Endothelial cell of umbilical vein (primary cell): ENCODE results near the gene REEP3. TPM values are rescaled to one million over a fixed set of nuclear protein-coding genes. Genes with fewer than 3 reads are reported as not detected.

Experiments used
- BruUV-seq: library from RNA; stranded (reverse); fragments of 400-500 nt; replicated peaks from 2 replicates; lab custom pipeline; 2021; lab: Mats Ljungman, UMichigan
- CTCF ChIA-PET: fragments of 300-600, 350-600 bp; sonication (Branson Sonifier 250); formaldehyde crosslinking; loops from one replicate; lab custom pipeline; 2021; ENCODE audit warnings: antibody characterized with exemption, inconsistent platforms; lab: Charles Lee
- POLR2A ChIA-PET: fragments of 300-600, 350-600 bp; sonication (Branson Sonifier 250); formaldehyde crosslinking; loops from one replicate; lab custom pipeline; 2021; ENCODE audit warnings: antibody characterized with exemption, inconsistent platforms; lab: Charles Lee
- DNase-seq: peaks from one replicate; pipeline ENCODE4 v3.0.0-alpha.2; 2011; ENCODE audit warnings: low read depth, low spot score
- FAIRE-seq: peaks from 2 replicates; lab custom pipeline; 2011; peaks lifted over from hg19 to GRCh38; lab: Jason Lieb, UNC
- H2AFZ ChIP-seq: 2 replicates; pipeline ENCODE4 v1.6.0; 2012; ENCODE audit warnings: low read depth, low read length, control low read depth, inconsistent platforms
- H3K27ac ChIP-seq: 2 replicates; pipeline ENCODE4 v1.5.1; 2011; ENCODE audit warnings: low read depth, mild to moderate bottlenecking, control low read depth, low read length, moderate library complexity; ENCODE audit not compliant: insufficient read depth
- H3K27me3 ChIP-seq, 2 experiments: 2 replicates each; pipeline versions ENCODE4 v1.6.0 to v1.6.1; 2011; ENCODE audit warnings: low read length in 2 of 2, mixed read lengths in 1 of 2; ENCODE audit not compliant: control insufficient read depth in 2 of 2, insufficient read depth in 2 of 2
- H3K36me3 ChIP-seq, 2 experiments: 2 replicates in 1 of 2; 3 replicates in 1 of 2; pipeline ENCODE4 v1.5.1; 2011; ENCODE audit warnings: low read length in 2 of 2, mild to moderate bottlenecking in 1 of 2, moderate library complexity in 1 of 2; ENCODE audit not compliant: control insufficient read depth in 2 of 2, insufficient read depth in 2 of 2; ENCODE audit errors: extremely low read depth in 1 of 2
- H3K4me1 ChIP-seq: 3 replicates; pipeline ENCODE4 v1.5.1; 2011; ENCODE audit warnings: mild to moderate bottlenecking, low read length; ENCODE audit not compliant: control insufficient read depth, insufficient read depth; ENCODE audit errors: extremely low read depth
- H3K4me2 ChIP-seq: 2 replicates; pipeline ENCODE4 v1.6.1; 2011; ENCODE audit warnings: low read length, control low read depth, mixed read lengths; ENCODE audit not compliant: insufficient read depth
- H3K4me3 ChIP-seq, 3 experiments: fragments of 200-600 bp in 1 of 3; sonication (generic), shearing (Covaris generic) in 1 of 3; replicated peaks in 1 of 3; 2 replicates each; pipeline ENCODE4 v1.5.1; 2011 to 2016; ENCODE audit warnings: control low read depth in 3 of 3, low read length in 3 of 3, mild to moderate bottlenecking in 2 of 3, inconsistent platforms in 1 of 3, low read depth in 1 of 3, moderate library complexity in 1 of 3; ENCODE audit not compliant: insufficient read depth in 1 of 3
- H3K79me2 ChIP-seq: 2 replicates; pipeline ENCODE4 v1.6.0; 2012; ENCODE audit warnings: low read length, inconsistent platforms; ENCODE audit not compliant: control insufficient read depth, insufficient read depth
- H3K9ac ChIP-seq: replicated peaks from 2 replicates; pipeline ENCODE3; 2011; ENCODE audit warnings: low read length, control low read depth; ENCODE audit not compliant: insufficient read depth; ENCODE audit errors: extremely low read depth
- H3K9me1 ChIP-seq: replicated peaks from 3 replicates; pipeline ENCODE4 v1.6.0; 2011; ENCODE audit warnings: mild to moderate bottlenecking, low read length; ENCODE audit not compliant: control insufficient read depth, insufficient read depth; ENCODE audit errors: extremely low read depth
- H3K9me3 ChIP-seq: replicated peaks from 2 replicates; pipeline ENCODE4 v1.5.1; 2012; ENCODE audit warnings: low read length, inconsistent platforms; ENCODE audit not compliant: control insufficient read depth, insufficient read depth
- H4K20me1 ChIP-seq: replicated peaks from 2 replicates; pipeline ENCODE3; 2011; ENCODE audit warnings: mild to moderate bottlenecking, low read length; ENCODE audit not compliant: control insufficient read depth, insufficient read depth; ENCODE audit errors: extremely low read depth
- CTCF ChIP-seq, 2 donors: IDR thresholded peaks; 1 replicate in 1 of 2; 2 replicates in 1 of 2; pipeline ENCODE4 v1.5.1; 2011; ENCODE audit warnings: low read length in 2 of 2, mild to moderate bottlenecking in 2 of 2, moderate library complexity in 2 of 2, control low read depth in 1 of 2, inconsistent platforms in 1 of 2, low read depth in 1 of 2; ENCODE audit not compliant: insufficient read depth in 1 of 2; ENCODE audit errors: extremely low read depth in 1 of 2
- EZH2 ChIP-seq: IDR thresholded peaks from 2 replicates; pipeline ENCODE4 v1.6.1; 2012; ENCODE audit warnings: borderline replicate concordance, low read depth, mild to moderate bottlenecking, moderate library complexity, low read length, inconsistent platforms; ENCODE audit not compliant: severe bottlenecking
- FOS ChIP-seq: IDR thresholded peaks from 2 replicates; pipeline ENCODE4 v1.6.1; 2011; ENCODE audit warnings: mild to moderate bottlenecking, low read length, moderate library complexity, borderline replicate concordance; ENCODE audit not compliant: insufficient read depth
- GATA2 ChIP-seq: IDR thresholded peaks from 2 replicates; pipeline ENCODE4 v1.7.0; 2011; ENCODE audit warnings: low read depth, mild to moderate bottlenecking, moderate library complexity, mixed read lengths, low read length; ENCODE audit not compliant: insufficient read length, insufficient read depth
- JUN ChIP-seq: IDR thresholded peaks from 2 replicates; pipeline ENCODE4 v1.6.1; 2011; ENCODE audit warnings: borderline replicate concordance, low read depth; ENCODE audit not compliant: insufficient read length, insufficient read depth
- MAX ChIP-seq: IDR thresholded peaks from 2 replicates; pipeline ENCODE4 v1.6.1; 2011; ENCODE audit not compliant: insufficient read depth, insufficient read length
- MYC ChIP-seq: IDR thresholded peaks from one replicate; pipeline ENCODE4 v1.6.1; 2011; ENCODE audit warnings: mild to moderate bottlenecking, low read depth, low read length
- POLR2A ChIP-seq: IDR thresholded peaks from 2 replicates; pipeline ENCODE4 v1.6.1; 2012; ENCODE audit warnings: low read depth, mild to moderate bottlenecking, control low read depth, low read length
- POLR2AphosphoS5 ChIP-seq: IDR thresholded peaks from 2 replicates; pipeline ENCODE4 v1.6.1; 2012; ENCODE audit warnings: low read depth, mild to moderate bottlenecking, control low read depth, low read length, moderate library complexity; ENCODE audit not compliant: insufficient read depth
- dilution Hi-C: fragments of 300-500 bp; cut with MboI; formaldehyde crosslinking; loops from one replicate; pipeline ENCODE4 v1.15.0; 2019; ENCODE audit warnings: low sequenced_read_pairs; ENCODE audit not compliant: extremely low pct_ligation_motif_present
- intact Hi-C: fragments of 100-400 bp; cut with micrococcal nuclease; formaldehyde crosslinking; loops from one replicate; pipeline ENCODE4 v1.10.0; 2022
- polyA plus RNA-seq, 4 experiments: library from polyadenylated mRNA; depleted of rRNA in 3 of 4; stranded (reverse) in 3 of 4; unstranded in 1 of 4; fragments of >200 nt; gene quantifications; 2 replicates each; pipeline versions ENCODE4 v1.2.1 to v1.2.3, GENCODE V29; 2011 to 2012; ENCODE audit warnings: missing spikeins in 1 of 4
- total RNA-seq: library from RNA; stranded (reverse); gene quantifications from 2 replicates; pipeline ENCODE4 v1.2.3, GENCODE V29; 2021

Gene REEP3
- total and polyA plus RNA-seq, 2 donors (not counting 3 experiments of a cell fraction or from before 2014, with no cell fraction given), result 12.3 to 48.3 TPM

- intact Hi-C loops (no loop called here), dilution Hi-C loops (no loop called here)
- Histone ChIP-seq H3K9me3 (no peaks in the 10 kb centered on the region), H3K79me2 (no peaks in the 10 kb centered on the region), H3K4me1 (peaks cover 28% of the 10 kb centered on the region), H2AFZ (no peak overlapping the region), H3K27ac (no peak overlapping the region), H3K4me3 (no peak overlapping the region), H3K4me2 (no peak overlapping the region), H3K9me1 (no peaks in the 10 kb centered on the region), H3K9ac (no peak overlapping the region), H3K27me3 (no peaks in the 10 kb centered on the region), H3K36me3 (no peaks in the 10 kb centered on the region), H4K20me1 (no peaks in the 10 kb centered on the region)
- BruUV-seq, result no TSS peak
- TF ChIP-seq POLR2A (no peak), MYC (no peak), POLR2AphosphoS5 (no peak)
- CTCF ChIA-PET, result interaction anchor here (1.5 kb wide), 1 partner anchor 79 kb away, joined by 5 read pairs; no protein-coding TSS in a partner anchor
- DNase-seq (no peak), FAIRE-seq (no peak)
- POLR2A ChIA-PET, result no interaction called here
These were observed 120.2 kb downstream of the REEP3 start for GRCh38 chr10:63641366-63641765.

GRCh38 chr10:63641799-63642198 is 120.6 kb downstream of the REEP3 start:
- Histone ChIP-seq H3K9me1 (no peaks in the 10 kb centered on the region), H3K4me2 (no peak overlapping the region), H3K9me3 (no peaks in the 10 kb centered on the region), H3K27ac (no peak overlapping the region), H3K9ac (no peak overlapping the region), H4K20me1 (no peaks in the 10 kb centered on the region), H3K79me2 (no peaks in the 10 kb centered on the region), H3K36me3 (no peaks in the 10 kb centered on the region), H2AFZ (no peak overlapping the region), H3K4me1 (peaks cover 33% of the 10 kb centered on the region), H3K4me3 (no peak overlapping the region), H3K27me3 (no peaks in the 10 kb centered on the region)
- POLR2A ChIA-PET, result no interaction called here
- TF ChIP-seq MAX (no peak), JUN (no peak), MYC (no peak), POLR2AphosphoS5 (no peak), POLR2A (no peak), EZH2 (no peak), GATA2 (no peak), CTCF (IDR thresholded peaks at IDR 0.05; ENCODE audit: extremely low read depth in 1 of 2, insufficient read depth in 1 of 2, low read depth in 1 of 2, low read length in 2 of 2) (no peak), FOS (no peak)
- DNase-seq (no peak), FAIRE-seq (no peak)
- CTCF ChIA-PET, result interaction anchor here (1.1 to 1.5 kb wide), 2 partner anchors 78 to 475 kb away, joined by 5 read pairs; no protein-coding TSS in a partner anchor
- BruUV-seq, result no TSS peak
- dilution Hi-C loops, result no loop called here
- intact Hi-C loops, result no loop called here
